HG02870 (cell line): ENCODE measurements around the gene TPM2.
"Not testable (repeated sequence)": the region's sequence is repeated elsewhere in the genome, so short reads cannot be mapped to it uniquely, and the experiment has no call there.

ENCODE experiments used
- ATAC-seq: cut with Tn5 transposase; IDR thresholded peaks from one replicate; pipeline ENCODE4 v1.9.1; 2021; ENCODE audit warnings: mild to moderate bottlenecking, moderate library complexity; ENCODE audit not compliant: unreplicated experiment

Gene TPM2

DNA sequence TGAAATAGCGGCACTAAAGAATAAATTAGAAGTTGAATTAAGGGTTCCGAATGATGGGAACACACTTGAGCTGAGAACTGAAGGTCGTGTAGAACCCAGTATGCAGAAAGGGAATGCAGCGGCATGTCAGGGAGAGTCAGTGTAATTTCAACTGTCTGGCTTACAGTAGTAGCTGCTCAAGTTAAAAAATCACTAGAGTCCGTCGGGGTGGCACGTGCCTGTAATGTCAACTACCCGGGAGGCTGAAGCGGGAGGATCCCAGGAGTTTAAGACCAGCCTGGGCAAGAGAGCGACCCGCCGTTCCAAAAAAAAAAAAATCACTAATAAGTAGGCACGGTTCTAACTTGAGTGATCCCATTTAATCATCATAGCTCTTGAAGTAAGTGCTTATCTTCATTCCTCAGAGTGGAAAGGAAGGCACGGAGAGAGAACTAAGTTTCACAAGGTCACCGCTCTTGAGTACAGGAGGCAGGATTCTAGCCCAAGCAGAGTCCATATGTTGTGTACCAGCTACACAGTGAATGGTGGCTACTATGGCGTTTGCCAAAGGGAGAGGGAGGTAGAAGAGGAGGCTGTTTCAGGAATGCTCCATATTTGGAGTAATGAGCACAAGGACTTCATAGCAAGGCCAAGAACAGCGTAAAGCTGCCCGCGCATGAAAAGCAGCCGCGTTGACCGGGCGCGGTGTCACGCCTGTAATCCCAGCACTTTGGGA is 32.7 kb downstream of the TPM2 start:
- no peak for ATAC-seq

GRCh38 chr9:35656348-35656747 is 33.4 kb downstream of the TPM2 start:
- no peak for ATAC-seq

GRCh38 chr9:35653611-35654010 is 36.1 kb downstream of the TPM2 start:
- no peak for ATAC-seq

GRCh38 chr9:35652829-35653209 is 36.9 kb downstream of the TPM2 start:
- ATAC-seq: no peak

GRCh38 chr9:35651956-35652828 is 37.5 kb downstream of the TPM2 start:
- no peak for ATAC-seq

GRCh38 chr9:35650341-35651158 is 39.2 kb downstream of the TPM2 start, which contains the start of gene SIT1:
SIT1 (minus strand) TSS chr9:35650931; CDS start chr9:35650853, 78 bp downstream.
- no peak for ATAC-seq

DNA sequence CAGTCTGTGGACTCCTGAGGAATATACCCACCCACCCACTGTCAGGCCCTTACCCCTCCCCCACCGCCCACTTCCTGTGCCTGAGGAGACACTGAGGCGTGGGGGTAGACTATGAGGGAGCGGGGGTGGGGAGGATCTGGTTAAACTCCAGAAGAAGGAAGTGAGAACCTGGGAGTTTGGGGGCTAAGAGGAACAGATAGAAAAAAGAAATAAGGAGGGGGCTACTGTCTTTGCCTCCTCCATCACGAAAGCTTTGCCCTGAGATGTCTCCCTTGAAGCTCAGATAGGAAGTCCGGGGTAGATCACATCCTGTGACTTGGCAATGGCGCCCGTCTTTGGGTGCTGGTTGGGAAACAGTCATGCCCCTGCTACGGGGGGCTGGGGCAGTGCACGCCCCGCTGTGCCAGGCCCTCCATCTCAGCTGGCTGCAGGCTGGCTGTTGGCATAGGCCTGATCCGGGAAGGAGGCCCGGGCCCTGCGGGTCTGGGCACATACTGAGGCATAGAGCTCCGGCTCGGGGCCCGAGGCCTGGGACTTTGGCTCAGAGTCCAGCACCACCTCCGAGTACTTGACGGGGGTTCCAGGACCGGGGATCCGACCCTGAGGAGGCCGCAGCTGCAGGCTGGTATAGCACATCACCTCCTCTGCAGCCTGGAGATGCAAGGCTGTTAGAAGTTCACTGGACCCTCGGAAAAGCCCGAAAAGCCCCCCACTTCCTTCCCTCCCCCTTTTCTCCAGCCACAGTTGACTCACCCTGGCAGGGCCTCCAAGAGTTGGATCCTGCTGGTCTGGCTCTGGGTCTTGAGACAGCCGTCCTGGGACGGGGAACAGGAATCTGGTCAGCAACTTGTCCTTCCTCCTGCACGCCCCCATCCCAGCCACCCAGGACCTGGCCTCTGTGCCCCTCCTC is 40.0 kb downstream of the TPM2 start:
- no peak for ATAC-seq

DNA sequence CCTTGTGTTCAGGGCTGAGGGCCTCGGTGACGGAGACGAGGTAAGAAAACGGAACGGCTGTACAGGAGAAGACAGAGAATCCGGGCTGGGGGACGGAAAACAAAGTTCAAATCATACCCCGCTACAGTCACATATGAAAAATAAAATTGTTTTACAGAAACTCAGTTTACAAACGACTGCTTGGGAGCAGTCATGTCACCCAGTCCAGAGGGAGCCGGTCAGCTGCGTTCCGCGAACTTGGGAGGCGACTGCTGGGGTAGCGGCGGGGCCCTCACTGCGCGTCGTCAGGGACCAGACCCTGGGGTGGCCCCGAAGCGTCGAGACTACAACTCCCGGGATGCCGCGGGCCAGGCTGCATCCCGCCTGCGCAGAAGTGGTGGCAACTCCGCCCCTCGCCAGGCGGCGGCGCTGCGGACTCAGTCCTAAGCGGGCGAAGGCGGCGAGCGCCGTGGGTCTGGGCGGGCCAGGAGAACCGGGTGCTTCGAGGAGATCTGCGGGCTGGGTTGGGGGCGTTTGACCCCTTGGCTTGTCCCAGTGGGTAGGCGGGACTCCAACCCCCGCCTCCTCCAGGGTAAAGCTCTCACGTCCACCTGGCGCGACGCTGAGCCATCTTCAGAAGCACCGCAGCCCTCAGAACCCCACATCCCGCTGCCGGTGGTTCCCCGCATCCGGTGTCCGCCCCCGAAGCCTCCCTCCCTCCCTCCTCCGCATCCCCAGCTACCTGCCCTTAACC is 43.0 kb downstream of the TPM2 start:
- ATAC-seq: peak; percentile 76

DNA sequence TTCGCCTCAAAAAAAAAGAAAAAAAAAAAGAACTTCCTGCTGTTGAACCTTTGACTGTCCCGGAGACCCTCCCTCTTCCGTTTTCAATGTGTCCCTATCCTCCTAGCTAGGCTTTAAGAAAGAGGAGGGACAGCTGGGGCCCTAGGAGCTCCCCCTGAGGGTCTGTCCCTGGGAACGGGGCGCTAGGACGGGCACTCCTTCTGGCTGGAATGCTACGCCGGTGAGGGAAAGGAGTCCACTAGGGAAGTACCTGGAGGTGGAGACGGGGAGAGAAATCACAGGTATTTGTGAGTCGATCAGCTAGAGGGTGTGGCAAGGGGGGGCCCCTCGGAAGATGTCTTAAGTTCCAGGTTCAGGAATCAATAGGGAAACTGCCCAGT is 43.6 kb downstream of the TPM2 start:
- ATAC-seq: no peak

DNA sequence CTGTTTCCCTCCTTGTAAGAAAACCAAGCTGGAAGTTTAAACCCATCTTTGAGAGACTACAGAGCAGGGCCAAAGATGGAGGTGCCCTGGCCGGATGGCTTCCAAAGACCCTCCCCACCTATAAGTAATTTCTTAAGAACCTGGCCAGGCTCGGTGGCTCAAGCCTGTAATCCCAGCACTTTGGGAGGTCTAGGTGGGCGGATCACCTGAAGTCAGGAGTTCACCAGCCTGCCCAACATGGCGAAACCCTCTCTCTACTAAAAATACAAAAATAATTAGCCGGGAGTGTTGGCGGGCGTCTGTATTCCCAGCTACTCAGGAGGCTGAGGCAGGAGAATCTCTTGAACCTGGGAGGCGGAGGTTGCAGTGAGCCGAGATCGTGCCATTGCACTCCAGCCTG is 44.0 kb downstream of the TPM2 start:
- not testable (repeated sequence) for ATAC-seq

- ATAC-seq: no peak
Observed at GRCh38 chr9:35643046-35643445, 46.7 kb downstream of the TPM2 start.

DNA sequence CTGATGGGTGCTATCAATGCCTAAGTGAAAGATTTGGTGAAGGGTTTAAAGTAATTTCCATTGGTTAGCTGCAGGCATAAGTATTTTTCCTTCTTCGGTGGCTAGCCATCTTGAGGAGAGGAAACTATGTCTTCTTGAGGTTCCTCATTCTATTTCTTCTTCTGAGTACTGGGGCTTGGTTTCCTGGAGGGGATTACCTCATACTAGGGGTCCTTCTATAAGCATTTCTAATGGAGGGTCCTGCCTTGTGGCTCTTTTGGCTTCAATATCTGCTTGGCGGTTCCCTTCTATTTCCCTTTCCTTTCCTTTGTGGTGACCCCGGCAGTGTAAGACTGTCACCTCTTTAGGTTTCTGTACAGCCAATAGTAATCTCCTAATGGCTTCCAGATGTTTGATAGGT is 48.2 kb downstream of the TPM2 start:
- not testable (repeated sequence) for ATAC-seq

DNA sequence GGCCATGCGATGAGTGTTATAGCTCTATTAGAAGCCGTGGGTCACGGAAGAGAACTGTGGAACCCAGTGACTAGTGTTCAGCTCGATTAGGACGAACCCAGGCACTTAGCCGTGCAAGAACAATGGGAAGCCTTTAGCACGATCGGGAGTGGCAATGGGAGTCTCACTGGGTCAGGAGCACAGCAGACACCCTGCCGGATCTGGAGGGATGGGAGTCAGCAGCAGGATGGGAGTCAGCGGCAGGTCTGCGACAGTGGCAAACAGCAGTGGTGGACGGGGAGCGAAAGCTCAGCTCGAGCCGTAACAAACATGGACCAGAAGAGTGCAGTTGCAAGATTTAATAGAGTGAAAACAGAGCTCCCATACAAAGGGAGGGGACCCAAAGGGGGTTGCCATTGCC is 49.3 kb downstream of the TPM2 start:
- ATAC-seq: not testable (repeated sequence)

DNA sequence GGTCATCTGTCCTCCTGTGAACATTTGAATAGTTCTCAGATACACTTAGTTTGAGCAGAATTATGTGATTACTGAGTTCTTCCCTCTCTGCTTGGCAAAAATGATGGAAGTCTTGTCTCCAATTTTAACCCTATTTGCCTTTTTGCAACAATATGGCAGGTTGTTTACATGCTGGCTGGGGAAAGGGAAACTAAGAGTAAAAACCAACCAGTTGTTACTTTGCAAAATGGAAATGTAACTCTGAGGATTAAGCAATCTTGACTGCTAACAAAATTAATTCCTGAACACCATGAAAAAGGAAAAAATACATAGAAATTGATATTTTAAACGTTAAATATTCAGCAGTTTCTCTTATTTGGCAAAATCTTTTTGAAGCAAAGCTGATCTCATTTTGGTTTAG is 50.1 kb downstream of the TPM2 start:
- no peak for ATAC-seq

DNA sequence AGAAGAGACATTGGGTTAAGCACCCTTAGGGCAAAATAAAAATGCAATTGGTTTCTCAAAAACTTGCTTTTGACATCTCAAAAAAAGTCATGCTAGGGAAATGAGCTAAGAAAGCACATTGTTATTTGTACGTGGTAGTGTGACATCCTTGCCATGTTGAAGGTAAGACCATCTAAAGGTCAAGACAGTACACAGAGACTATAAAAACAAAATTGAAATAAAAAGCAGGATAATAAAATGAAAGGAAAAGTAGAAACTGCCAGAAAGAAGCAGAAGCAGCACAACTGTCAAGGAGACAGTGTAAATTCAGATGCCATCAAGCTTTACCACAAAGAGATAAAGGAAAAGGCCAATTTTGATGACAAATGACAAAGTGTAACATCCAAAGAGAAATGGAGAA is 50.5 kb downstream of the TPM2 start:
- not testable (repeated sequence) for ATAC-seq

DNA sequence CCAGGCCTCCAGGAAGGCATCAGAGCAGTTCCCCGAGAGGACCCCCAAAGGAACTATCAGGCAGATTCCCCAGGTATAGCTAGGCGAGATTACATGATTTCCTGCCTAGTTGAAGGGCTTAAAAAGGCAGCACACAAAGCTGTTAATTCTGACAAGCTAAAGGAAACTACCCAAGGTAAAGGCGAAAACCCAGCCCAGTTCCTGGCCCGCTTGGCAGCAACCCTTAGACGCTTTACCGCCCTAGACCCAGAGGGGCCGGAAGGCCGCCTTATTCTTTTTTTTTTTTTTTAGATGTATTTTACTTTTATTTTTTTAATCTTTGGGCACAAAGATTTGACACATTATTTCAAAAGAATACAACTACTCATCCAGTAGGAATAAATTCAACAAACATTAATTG is 51.0 kb downstream of the TPM2 start:
- ATAC-seq: not testable (repeated sequence)

GRCh38 chr9:35637427-35637955 is 52.2 kb downstream of the TPM2 start:
- not testable (repeated sequence) for ATAC-seq

DNA sequence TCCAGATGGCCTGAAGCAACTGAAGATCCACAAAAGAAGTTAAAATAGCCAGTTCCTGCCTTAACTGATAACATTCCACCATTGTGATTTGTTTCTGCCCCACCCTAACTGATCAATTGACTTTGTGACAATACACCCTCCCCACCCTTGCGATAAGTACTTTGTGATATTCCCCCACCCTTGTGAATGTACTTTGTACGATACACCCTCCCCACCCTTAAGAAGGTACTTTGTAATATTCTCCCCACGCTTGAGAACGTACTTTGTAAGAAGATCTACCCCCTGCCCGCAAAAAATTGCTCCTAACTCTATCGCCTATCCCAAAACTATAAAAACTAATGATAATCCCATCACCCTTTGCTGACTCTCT is 52.9 kb downstream of the TPM2 start:
- not testable (repeated sequence) for ATAC-seq

- no peak for ATAC-seq
Observed at GRCh38 chr9:35636135-35636876, 53.4 kb downstream of the TPM2 start.
